ENCODE data around the gene CLCNKB.
"Not testable (repeated sequence)": the region's sequence is repeated elsewhere in the genome, so short reads cannot be mapped to it uniquely, and the experiment has no call there.

The CLCNKB gene

DNA sequence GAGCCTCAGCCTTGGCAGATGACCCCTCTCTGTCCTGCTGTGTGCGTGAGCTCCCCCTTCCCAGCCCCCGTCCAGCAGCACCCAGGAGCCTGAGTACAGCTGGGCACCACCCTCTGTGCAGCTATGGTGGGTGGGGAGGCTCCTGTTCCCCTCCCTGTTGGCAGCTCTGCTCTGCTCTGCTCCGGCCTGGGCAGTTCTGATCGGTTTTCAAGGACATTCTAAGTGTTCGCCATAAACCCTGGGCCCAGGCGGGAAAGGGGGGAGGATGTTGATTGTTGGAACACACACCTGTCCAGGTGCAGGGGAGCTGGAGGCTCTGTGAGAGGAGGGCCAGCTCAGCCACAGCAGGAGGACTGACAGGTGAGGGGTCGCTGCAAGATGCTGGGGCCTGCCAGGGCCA is at the start of gene CLCNKB:
Gene CLCNKB, plus strand, starts transcription at position 262 of the 400 bp plus-strand sequence. CDS start 711 bp downstream, outside the sequence.
- DNase-seq (ENCODE audit: low read depth in 1 of 2, low spot score in 1 of 2): no peak

- DNase-seq (ENCODE audit: low read depth in 1 of 2, low spot score in 1 of 2): no peak
Measured at GRCh38 chr1:15994081-15994480, 49.5 kb upstream of the CLCNKB start.

DNA sequence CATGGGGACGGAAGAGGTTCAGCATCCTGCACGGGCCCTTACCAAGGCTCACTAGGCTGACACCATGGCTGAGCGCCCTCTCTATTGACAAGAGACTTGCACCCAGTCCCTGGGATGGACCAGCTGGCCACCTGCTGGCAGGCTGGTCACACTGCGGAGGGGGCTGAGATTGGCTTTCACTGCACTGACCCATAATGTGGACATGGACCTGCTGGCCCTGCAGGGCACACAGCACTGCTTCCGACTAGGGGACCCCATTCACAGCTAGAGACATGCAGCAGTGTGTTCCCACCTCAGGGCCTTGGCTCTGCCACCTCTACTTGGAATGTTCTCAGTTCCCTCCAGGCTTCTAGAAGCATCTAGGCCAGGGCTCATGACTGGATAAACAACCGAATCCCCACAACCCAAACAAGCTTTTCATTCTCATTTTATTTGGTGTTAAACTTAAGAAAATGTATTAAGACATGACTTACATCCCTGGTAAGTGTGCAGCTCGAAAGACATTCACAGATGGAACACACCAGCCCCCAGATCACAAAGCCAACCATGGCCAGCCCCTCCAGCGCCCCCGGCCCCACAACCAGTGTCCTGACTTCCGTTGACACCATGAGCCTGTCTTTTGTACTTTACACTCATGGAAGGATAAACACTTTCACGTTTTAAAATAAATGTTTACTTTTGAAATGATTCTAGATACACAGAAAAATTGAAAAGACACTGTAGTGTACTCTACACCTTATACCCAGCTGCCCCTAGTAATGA is 48.8 kb upstream of the CLCNKB start:
- peak in 1 of 2 donors; percentile 26 for DNase-seq (ENCODE audit: low read depth in 1 of 2, low spot score in 1 of 2)

DNA sequence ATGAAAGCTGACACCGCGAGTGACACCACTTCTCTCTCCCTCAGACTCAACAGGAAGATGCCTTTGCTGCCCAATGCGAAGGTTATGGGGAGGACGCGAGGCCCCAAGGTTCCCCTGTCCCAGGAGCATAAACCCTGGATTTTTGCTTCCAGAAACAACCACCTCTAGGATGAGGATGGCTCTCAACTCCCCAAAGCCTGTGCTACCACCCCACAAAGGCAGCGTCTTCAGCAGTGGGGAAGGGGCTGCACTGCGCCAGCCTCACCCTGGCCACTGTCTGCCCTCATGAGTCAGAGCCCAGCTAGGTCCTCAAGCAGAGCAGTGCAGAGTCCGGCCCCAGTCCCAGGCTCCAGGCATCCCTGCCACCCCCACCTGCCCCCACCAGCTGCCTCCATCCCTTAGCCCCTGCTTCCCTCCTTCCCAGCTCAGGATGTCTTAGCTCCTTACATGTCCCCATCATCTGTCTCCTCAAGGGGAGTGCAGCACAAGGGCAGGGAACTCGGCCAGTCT is 46.5 kb upstream of the CLCNKB start:
- no peak for DNase-seq (ENCODE audit: low read depth in 1 of 2, low spot score in 1 of 2)

GRCh38 chr1:15997637-15998280 is 45.8 kb upstream of the CLCNKB start:
- no peak for DNase-seq (ENCODE audit: low read depth in 1 of 2, low spot score in 1 of 2)

DNA sequence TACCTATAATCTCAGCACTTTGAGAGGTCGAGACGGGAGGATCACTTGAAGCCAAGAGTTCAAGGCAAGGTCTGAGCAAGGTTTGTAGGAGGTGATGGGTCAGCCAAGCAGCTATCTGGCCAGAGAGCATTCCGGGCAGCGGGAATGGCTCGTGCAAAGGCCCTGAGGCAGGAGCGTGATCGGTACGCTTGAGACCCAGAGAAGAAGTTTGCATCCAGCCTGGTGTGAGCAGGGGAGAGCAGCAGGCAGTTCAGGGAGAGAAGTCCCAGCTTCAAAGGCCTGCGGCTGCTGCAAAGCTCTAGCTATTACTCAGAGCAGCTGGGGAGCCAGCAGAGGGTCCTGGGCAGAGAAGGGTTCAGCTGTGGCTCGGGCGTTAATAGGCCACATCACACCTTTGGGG is 44.7 kb upstream of the CLCNKB start:
- DNase-seq (ENCODE audit: low read depth in 1 of 2, low spot score in 1 of 2): no peak

- not testable (repeated sequence) for DNase-seq (ENCODE audit: low read depth in 1 of 2, low spot score in 1 of 2)
Measured at GRCh38 chr1:16001274-16001673, 42.3 kb upstream of the CLCNKB start.

GRCh38 chr1:16005597-16005996 is 38.0 kb upstream of the CLCNKB start:
- no peak for DNase-seq (ENCODE audit: low read depth in 1 of 2, low spot score in 1 of 2)

- no peak for DNase-seq (ENCODE audit: low read depth in 1 of 2, low spot score in 1 of 2)
Measured at GRCh38 chr1:16006010-16006409, 37.6 kb upstream of the CLCNKB start.

DNA sequence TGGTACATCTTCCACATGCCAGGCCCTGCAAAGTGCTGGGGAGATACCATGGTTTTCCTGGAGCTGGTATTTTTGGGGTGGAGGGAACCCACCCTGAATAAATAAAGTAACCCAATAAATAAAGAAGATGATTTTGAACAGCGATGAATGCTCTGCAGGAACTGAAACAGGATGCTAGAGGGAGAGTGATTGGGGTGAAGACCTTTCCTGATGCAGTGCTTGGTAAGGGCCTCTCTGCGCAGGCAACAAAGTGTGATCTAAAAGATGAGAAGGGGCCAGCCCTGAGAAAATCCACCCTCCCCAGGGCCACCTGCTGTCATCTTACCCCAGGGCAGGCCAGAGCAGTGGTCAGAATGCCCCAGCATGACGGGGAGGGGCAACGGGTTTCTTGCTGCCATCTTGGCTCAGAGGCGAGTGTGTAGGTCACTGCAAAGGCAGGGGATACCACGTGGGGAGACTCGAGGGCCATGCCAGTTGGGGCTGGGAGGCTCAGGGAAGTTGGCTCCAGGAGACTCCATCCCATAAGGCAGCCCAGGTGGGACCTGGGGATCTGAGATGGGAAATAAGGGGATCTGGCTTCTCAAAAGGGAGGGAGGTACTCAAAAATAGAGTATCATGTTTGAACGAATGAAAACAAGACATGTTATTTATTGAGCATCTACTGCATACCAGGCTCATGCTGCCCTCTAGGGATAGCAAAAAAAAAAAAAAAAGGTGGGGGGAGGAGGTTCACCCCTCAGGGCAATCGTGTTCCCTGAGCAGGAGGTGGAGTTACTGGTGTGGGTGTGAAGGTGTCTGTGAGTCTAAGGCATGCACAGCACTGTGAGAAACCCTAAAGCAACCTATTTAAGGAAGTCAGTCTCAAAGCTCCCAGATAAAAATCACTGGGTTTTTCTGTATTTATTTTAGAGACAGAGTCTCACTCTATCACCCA is 36.8 kb upstream of the CLCNKB start:
- DNase-seq (ENCODE audit: low read depth in 1 of 2, low spot score in 1 of 2): no peak

- DNase-seq (ENCODE audit: low read depth in 1 of 2, low spot score in 1 of 2): no peak
Measured at GRCh38 chr1:16007671-16008341, 35.8 kb upstream of the CLCNKB start.

DNA sequence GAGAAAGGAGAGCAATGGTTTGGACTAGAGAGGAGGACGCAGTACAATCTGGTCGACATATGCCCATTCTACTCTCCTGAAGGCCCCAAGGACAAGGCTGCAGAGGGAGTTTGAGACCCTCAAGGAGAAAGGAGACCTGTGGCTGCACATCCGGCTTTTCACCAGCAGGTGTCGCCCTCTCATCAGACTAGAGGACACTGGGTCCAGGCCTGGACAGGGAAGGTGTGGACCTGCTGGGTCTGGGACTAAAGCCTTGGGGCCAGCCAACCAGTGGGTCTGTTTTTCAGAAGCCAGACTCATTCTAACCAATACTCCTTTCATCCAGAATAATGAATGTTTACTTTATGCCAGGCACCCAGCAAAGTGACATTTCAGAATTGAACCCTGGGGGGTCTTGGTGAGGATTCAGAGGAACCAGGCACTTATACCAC is 34.5 kb upstream of the CLCNKB start:
- DNase-seq (ENCODE audit: low read depth in 1 of 2, low spot score in 1 of 2): peak; percentile 56 to 62

DNA sequence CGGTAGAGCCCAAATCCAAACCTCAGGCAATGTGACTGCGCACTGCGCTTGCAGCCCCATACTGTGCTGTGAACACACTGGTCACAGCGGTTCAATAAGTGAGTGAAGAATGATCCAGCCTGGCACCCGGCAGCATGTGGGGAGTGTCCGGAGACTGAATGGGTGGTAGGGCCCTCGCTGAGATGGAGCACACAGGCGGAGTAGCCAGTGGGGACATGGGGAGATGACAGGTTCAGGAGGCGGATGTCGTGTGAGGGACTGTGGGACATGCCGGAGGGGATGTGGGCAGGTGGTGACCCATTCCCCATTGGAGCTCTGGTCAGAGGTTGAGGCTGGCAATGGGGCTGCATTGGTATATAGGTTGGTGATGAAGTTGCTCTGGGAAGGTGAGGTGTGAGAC is 33.9 kb upstream of the CLCNKB start:
- DNase-seq (ENCODE audit: low read depth in 1 of 2, low spot score in 1 of 2): no peak

- DNase-seq (ENCODE audit: low read depth in 1 of 2, low spot score in 1 of 2): no peak
Measured at GRCh38 chr1:16010837-16011236, 32.7 kb upstream of the CLCNKB start.

DNA sequence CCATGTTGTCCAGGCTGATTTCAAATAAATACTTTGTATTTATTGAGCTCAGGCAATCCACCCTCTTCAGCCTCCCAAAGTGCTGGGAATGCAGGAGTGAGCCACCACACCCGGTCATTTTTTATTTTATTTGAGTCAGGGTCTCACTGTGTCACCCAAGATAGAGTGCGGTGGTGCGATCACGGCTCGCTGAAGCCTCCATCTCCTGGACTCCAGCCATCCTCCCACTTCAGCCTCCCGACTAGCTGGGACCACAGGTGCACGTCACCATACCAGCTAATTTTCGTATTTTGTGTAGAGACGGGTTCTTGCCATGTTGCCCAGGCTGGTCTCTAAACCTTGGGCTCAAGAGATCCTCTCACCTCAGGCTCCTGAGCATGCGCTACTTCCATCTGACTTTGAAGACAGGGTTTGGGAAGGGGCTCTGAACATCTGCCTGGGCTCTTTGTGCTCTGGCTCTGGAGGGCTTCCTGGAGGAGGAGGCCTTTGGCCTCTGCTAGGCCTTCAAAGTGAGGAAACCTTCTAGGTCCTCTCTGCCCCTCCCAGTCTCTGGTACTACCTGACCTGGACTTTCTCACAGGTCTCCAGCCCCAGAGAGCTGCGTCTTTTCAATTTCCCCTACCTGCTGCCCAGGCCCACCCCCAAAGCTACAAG is 31.5 kb upstream of the CLCNKB start:
- DNase-seq (ENCODE audit: low read depth in 1 of 2, low spot score in 1 of 2): no peak

GRCh38 chr1:16012590-16013219 is 30.9 kb upstream of the CLCNKB start:
- DNase-seq (ENCODE audit: low read depth in 1 of 2, low spot score in 1 of 2): no peak

DNA sequence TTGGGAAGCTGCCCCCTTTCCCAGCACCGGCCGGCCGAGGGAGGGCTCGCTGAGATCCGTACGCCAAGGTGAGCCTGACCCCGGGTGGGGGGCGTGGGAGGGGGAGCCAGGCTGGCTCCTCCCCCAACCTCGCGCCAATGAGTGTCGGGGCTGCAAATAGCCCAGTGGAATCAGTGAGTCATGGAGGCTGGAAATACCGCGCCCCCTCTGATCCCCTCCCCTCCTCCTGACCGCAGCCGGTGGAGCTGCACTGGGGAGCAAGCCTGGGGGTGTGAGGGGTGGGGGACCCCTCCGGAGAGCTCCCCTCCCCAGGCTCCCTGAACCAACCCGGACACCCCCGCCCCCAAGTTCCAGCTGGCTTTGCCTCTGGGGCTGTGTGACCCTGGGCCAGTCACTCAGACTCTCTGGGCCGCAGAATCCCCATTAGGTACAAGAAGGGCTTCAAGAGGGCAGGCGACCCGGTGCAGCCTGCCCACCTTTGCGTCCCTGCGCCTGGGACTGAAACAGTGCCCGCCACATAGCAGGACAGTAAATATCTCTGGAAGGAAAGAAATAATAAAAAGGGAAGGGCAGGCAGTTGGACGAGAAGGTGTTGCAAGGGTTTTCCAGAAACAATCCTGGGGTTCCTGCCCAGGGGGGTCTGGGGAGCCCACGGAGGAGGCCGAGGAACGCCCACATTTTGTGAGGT is 30.2 kb upstream of the CLCNKB start:
- peak; percentile 15 to 52 for DNase-seq (ENCODE audit: low read depth in 1 of 2, low spot score in 1 of 2)

- DNase-seq (ENCODE audit: low read depth in 1 of 2, low spot score in 1 of 2): no peak
Measured at GRCh38 chr1:16013908-16014258, 29.7 kb upstream of the CLCNKB start.
